Measurements from ENCODE around the gene ALLC.

DNA sequence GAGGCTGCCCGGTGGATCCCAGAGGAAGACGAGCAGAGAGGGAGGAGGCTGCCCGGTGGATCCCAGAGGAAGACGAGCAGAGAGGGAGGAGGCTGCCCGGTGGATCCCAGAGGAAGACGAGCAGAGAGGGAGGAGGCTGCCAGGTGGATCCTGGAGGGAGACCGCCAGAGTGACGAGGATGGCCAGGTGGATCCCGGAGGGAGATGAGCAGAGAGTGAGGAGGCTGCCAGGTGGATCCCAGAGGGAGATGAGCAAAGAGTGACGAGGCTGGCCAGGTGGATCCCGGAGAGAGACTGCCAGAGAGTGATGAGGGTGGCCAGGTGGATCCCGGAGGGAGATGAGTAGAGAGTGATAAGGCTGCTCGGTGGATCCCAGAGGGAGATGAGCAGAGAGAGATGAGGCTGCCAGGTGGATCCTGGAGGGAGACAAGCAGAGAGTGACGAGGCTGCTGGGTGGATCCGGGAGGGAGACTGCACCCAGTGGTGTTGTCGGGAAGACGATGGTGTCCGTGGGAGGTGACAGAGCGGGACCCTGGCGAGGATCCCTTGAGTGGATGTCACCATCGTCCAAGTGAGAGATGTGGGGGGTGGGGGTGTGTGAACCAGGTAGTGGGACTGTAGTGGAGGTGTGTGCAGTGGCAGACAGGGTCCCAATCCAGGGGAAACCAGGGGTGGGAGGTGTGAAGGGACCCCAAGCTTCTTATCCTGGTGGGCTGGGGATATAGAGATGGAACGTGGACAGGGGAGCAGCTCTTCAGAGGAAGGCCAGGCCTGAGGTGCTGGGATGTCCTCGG, 67.7 kb downstream of the ALLC start:
- TF ChIP-seq CTCF (IDR thresholded peaks at IDR 0.05) = no peak
- no peak for TF ChIP-seq POLR2A (IDR thresholded peaks at IDR 0.05)
